ENCODE data around the gene MAP2K4.

GRCh38 chr17:12048843-12049473 is 28.3 kb downstream of the MAP2K4 start:
- TF ChIP-seq, protein P1, sequence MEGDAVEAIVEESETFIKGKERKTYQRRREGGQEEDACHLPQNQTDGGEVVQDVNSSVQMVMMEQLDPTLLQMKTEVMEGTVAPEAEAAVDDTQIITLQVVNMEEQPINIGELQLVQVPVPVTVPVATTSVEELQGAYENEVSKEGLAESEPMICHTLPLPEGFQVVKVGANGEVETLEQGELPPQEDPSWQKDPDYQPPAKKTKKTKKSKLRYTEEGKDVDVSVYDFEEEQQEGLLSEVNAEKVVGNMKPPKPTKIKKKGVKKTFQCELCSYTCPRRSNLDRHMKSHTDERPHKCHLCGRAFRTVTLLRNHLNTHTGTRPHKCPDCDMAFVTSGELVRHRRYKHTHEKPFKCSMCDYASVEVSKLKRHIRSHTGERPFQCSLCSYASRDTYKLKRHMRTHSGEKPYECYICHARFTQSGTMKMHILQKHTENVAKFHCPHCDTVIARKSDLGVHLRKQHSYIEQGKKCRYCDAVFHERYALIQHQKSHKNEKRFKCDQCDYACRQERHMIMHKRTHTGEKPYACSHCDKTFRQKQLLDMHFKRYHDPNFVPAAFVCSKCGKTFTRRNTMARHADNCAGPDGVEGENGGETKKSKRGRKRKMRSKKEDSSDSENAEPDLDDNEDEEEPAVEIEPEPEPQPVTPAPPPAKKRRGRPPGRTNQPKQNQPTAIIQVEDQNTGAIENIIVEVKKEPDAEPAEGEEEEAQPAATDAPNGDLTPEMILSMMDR (IDR thresholded peaks at IDR 0.05; ENCODE audit: low read depth, low read length, poor library complexity, severe bottlenecking): no peak
- TF ChIP-seq EZH2phosphoT487 (IDR thresholded peaks at IDR 0.05; ENCODE audit: borderline replicate concordance, low read length): no peak
